Panc1 (cell line): ENCODE results near the gene MAST4. TPM values are rescaled to one million over a fixed set of nuclear protein-coding genes. Genes with fewer than 3 reads are reported as not detected.
A peak's percentile ranks its signal among the peaks of the same experiment; 100 is the strongest.

ENCODE experiments used
- ATAC-seq: fragments of 200-7000 bp; cut with Tn5 transposase; 2 replicates; pipeline ENCODE4 v1.9.1; 2020; ENCODE audit warnings: mild to moderate bottlenecking, moderate library complexity
- Bru-seq: library from RNA; stranded (reverse); fragments of 400-500 nt; gene quantifications from one replicate; lab custom pipeline; 2021; lab: Mats Ljungman, UMichigan
- BruChase-seq, 2 experiments: library from RNA; stranded (reverse); fragments of 400-500 nt; gene quantifications; one replicate each; lab custom pipeline; 2021; lab: Mats Ljungman, UMichigan
- BruUV-seq: library from RNA; stranded (reverse); fragments of 400-500 nt; replicated peaks from 2 replicates; lab custom pipeline; 2021; lab: Mats Ljungman, UMichigan
- CTCF ChIA-PET: fragments of 300-600 bp; sonication (Branson Sonifier 250); formaldehyde crosslinking; loops from one replicate; lab custom pipeline; 2022; ENCODE audit warnings: antibody characterized with exemption; lab: Charles Lee
- POLR2A ChIA-PET: fragments of 300-600 bp; sonication (Branson Sonifier 250); formaldehyde crosslinking; loops from one replicate; lab custom pipeline; 2022; ENCODE audit warnings: antibody characterized with exemption; lab: Charles Lee
- DNase-seq: peaks from one replicate; pipeline ENCODE4 v3.0.0-alpha.2; 2010; ENCODE audit warnings: low read depth, low spot score
- H3K27ac ChIP-seq: 2 replicates; pipeline ENCODE4 v1.5.1; 2011; ENCODE audit warnings: mild to moderate bottlenecking, low read length, inconsistent platforms
- H3K27me3 ChIP-seq: fragments of 200-500 bp; sonication (Bioruptor generic); 2 replicates; pipeline ENCODE4 v1.6.0; 2014; ENCODE audit warnings: low read length, inconsistent platforms; ENCODE audit not compliant: control insufficient read depth, insufficient read depth
- H3K36me3 ChIP-seq: fragments of 200-500 bp; sonication (Bioruptor generic); 2 replicates; pipeline ENCODE4 v1.5.1; 2014; ENCODE audit warnings: inconsistent platforms, mild to moderate bottlenecking, low read length, moderate library complexity; ENCODE audit not compliant: control insufficient read depth, insufficient read depth
- H3K4me1 ChIP-seq: 2 replicates; pipeline ENCODE4 v1.5.1; 2011; ENCODE audit warnings: inconsistent platforms, mild to moderate bottlenecking, low read length, moderate library complexity; ENCODE audit not compliant: control insufficient read depth, insufficient read depth
- H3K4me3 ChIP-seq, 2 experiments: 2 replicates each; pipeline ENCODE4 v1.5.1; 2011 to 2012; ENCODE audit warnings: low read depth in 2 of 2, low read length in 2 of 2, mild to moderate bottlenecking in 2 of 2, inconsistent platforms in 1 of 2, moderate library complexity in 1 of 2
- H3K9me3 ChIP-seq: fragments of 200-500 bp; sonication (Bioruptor generic); 2 replicates; pipeline ENCODE4 v1.5.1; 2014; ENCODE audit warnings: low read depth, mild to moderate bottlenecking, inconsistent platforms, low read length, moderate library complexity; ENCODE audit not compliant: control insufficient read depth, insufficient read depth
- CTCF ChIP-seq: fragments of 450-650 bp; IDR thresholded peaks from 2 replicates; pipeline ENCODE4 v1.5.1; 2017; ENCODE audit warnings: mild to moderate bottlenecking
- POLR2AphosphoS5 ChIP-seq: IDR thresholded peaks from 2 replicates; pipeline ENCODE4 v1.6.1; 2012; ENCODE audit warnings: mild to moderate bottlenecking, low read depth, low read length, moderate library complexity
- REST ChIP-seq, 2 experiments: IDR thresholded peaks; 2 replicates each; pipeline ENCODE4 v1.6.1; 2011 to 2012; ENCODE audit warnings: low read depth in 2 of 2, control low read depth in 1 of 2, low read length in 1 of 2, mild to moderate bottlenecking in 1 of 2, moderate library complexity in 1 of 2; ENCODE audit not compliant: insufficient read depth in 1 of 2
- SIN3A ChIP-seq: IDR thresholded peaks from 2 replicates; pipeline ENCODE4 v1.6.1; 2012; ENCODE audit warnings: low read depth, mild to moderate bottlenecking, low read length, moderate library complexity, borderline replicate concordance; ENCODE audit not compliant: insufficient read depth
- TCF7L2 ChIP-seq: IDR thresholded peaks from 2 replicates; pipeline ENCODE4 v1.6.1; 2011; ENCODE audit warnings: mild to moderate bottlenecking, low read depth, low read length, inconsistent platforms
- in situ Hi-C: cut with HindIII; loops from 2 replicates; pipeline ENCODE4 v1.10.0; 2016; ENCODE audit warnings: low sequenced_read_pairs, low pct_unique_long_range_greater_than_20kb
- intact Hi-C: fragments of 100-400 bp; cut with micrococcal nuclease; formaldehyde crosslinking; loops from one replicate; pipeline ENCODE4 v1.10.0; 2022; ENCODE audit not compliant: unreplicated experiment
- long read RNA-seq: library from polyadenylated mRNA; unstranded; transcript quantifications from one replicate; pipeline ENCODE4 v2.0.0, GENCODE V29; 2021; ENCODE audit not compliant: unreplicated experiment
- polyA plus RNA-seq: library from polyadenylated mRNA; unstranded; fragments of >200 nt; gene quantifications from one replicate; pipeline ENCODE4 v1.2.1, GENCODE V29; 2012; ENCODE audit warnings: missing spikeins; ENCODE audit not compliant: insufficient read length
- total RNA-seq: library from RNA; stranded (reverse); gene quantifications from one replicate; pipeline ENCODE4 v1.2.1, GENCODE V29; 2021; ENCODE audit not compliant: unreplicated experiment

MAST4 gene
- total RNA-seq (1.8 TPM), Bru-seq, nascent RNA (percentile 31 among the genes with signal in this experiment), BruChase-seq, experiment 1, labeled RNA remaining after a 2-hour chase (percentile 23 among the genes with signal in this experiment), BruChase-seq, experiment 2, labeled RNA remaining after a 6-hour chase (percentile 20 among the genes with signal in this experiment)
- 1.9 TPM for polyA plus RNA-seq
- long read RNA-seq, partial matches to known transcripts, result 0 of 2 reads
- long read RNA-seq, other reads (novel, unspliced or antisense), result 2 of 2 reads

- Histone ChIP-seq H3K27me3 (peaks cover 66% of the 10 kb centered on the region), H3K36me3 (no peaks in the 10 kb centered on the region), H3K9me3 (no peaks in the 10 kb centered on the region), H3K27ac (no peak within 1 kb of the TSS), H3K4me1 (peaks cover 4% of the 10 kb centered on the region; the same call in 1 of the 2 replicates), H3K4me3 (peak within 1 kb of the TSS; percentile 53 to 73)
- ChIA-PET POLR2A (no interaction called here), CTCF (no interaction called here)
- ATAC-seq, result peak; percentile 98
- TF ChIP-seq SIN3A (no peak), POLR2AphosphoS5 (no peak), REST (IDR thresholded peaks at IDR 0.05; ENCODE audit: insufficient read depth in 1 of 2, low read depth in 2 of 2, low read length in 1 of 2) (no peak), CTCF (no peak), TCF7L2 (no peak)
- in situ Hi-C loops, result no loop called here
- BruUV-seq, result no TSS peak
- intact Hi-C loops, result no loop called here
- DNase-seq, result peak; percentile 7
These were observed at the start of gene MAST4 for GRCh38 chr5:66595756-66596635. Gene MAST4, plus strand, starts transcription at chr5:66596393. Its CDS starts 263 bp downstream, at chr5:66596656.

- intact Hi-C loops (no loop called here), in situ Hi-C loops (no loop called here)
- no peak for TF ChIP-seq POLR2AphosphoS5
- TF ChIP-seq TCF7L2, result no peak
- TF ChIP-seq REST (IDR thresholded peaks at IDR 0.05; ENCODE audit: insufficient read depth in 1 of 2, low read depth in 2 of 2, low read length in 1 of 2), result no peak
- no peak for TF ChIP-seq CTCF
- no peak for TF ChIP-seq SIN3A
- H3K27ac ChIP-seq, result no peak overlapping the region
- BruUV-seq, result no TSS peak
- ATAC-seq (no peak), DNase-seq (no peak)
- peaks cover 17% of the 10 kb centered on the region for H3K9me3 ChIP-seq
- H3K4me3 ChIP-seq, result no peak overlapping the region
- H3K27me3 ChIP-seq, result no peaks in the 10 kb centered on the region
- no peaks in the 10 kb centered on the region for H3K36me3 ChIP-seq
- POLR2A ChIA-PET, result no interaction called here
- H3K4me1 ChIP-seq, result no peaks in the 10 kb centered on the region
- CTCF ChIA-PET, result no interaction called here
These were observed 49.7 kb upstream of the MAST4 start for GRCh38 chr5:66546541-66546940.
